BLaER1 (cell line): ENCODE measurements around the gene TTC31.
"Not testable (repeated sequence)": the region's sequence is repeated elsewhere in the genome, so short reads cannot be mapped to it uniquely, and the experiment has no call there.

ENCODE experiments used
- H3K27ac ChIP-seq: shearing (Covaris generic); formaldehyde crosslinking; 2 replicates; pipeline ENCODE4 v1.8.1; 2022
- H3K27me3 ChIP-seq: shearing (Covaris generic); formaldehyde crosslinking; 2 replicates; pipeline ENCODE4 v1.8.1; 2022
- H3K36me3 ChIP-seq: shearing (Covaris generic); formaldehyde crosslinking; 2 replicates; pipeline ENCODE4 v1.8.1; 2022
- H3K4me1 ChIP-seq: shearing (Covaris generic); formaldehyde crosslinking; 2 replicates; pipeline ENCODE4 v1.8.1; 2022
- H3K4me2 ChIP-seq: shearing (Covaris generic); formaldehyde crosslinking; 2 replicates; pipeline ENCODE4 v1.8.1; 2022
- H3K4me3 ChIP-seq: shearing (Covaris generic); formaldehyde crosslinking; 2 replicates; pipeline ENCODE4 v1.8.1; 2022
- H3K9ac ChIP-seq: shearing (Covaris generic); formaldehyde crosslinking; 2 replicates; pipeline ENCODE4 v1.8.1; 2022
- H3K9me3 ChIP-seq: shearing (Covaris generic); formaldehyde crosslinking; 2 replicates; pipeline ENCODE4 v1.8.1; 2022
- H4K20me1 ChIP-seq: shearing (Covaris generic); formaldehyde crosslinking; 2 replicates; pipeline ENCODE4 v1.8.1; 2022
- Cebpa-rat ChIP-seq: shearing (Covaris generic); IDR thresholded peaks from 2 replicates; pipeline ENCODE4 v1.8.1; 2022

TTC31 gene

DNA sequence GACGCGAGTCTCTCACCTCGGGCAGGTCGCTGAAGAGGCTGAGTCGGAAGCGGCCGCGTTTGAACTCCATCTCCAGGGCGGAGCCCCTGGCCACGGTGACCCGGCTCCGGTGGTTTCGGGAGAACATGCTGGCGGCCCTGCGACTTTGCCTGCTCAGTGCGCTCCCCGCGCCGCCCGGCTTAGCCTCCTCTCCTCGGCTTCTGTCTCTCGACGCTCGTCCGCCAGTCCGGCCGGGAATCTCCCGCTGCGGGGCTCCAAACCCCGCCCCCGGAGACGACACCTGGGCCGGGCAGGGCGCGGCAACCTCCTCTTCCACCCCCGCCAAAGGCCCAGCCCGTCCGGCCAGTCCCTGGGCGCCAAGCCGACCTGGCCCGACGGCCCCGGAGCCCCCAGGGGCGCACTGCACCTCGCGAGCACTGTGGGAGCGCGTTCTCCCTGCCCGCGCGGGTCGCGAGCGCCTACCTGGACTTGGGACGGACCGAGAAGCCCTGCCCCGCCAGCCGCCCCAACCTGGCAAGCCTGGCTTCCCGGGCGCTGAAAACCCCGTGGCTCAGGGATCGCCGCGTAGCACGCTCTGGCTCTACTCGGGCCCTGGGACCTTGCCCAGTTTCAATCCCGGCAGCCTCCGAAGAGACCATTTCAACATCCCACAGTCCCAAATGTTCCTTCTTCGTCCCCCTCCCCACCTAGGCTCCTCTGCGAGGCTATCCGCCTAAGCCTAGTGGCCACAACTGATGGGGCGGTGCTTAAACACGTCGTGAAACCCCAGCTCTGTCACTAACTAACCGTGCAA lies 41.0 kb upstream of the TTC31 start, which contains the start of gene RTKN:
TSS of gene RTKN (minus strand) at position 248 of the 793 bp plus-strand sequence. CDS start at position 127, 121 bp downstream.
- Histone ChIP-seq H3K9ac (peak within 1 kb of the TSS; percentile 84), H3K4me3 (peak within 1 kb of the TSS; percentile 75), H3K27me3 (peaks cover 23% of the 10 kb centered on the region), H3K4me1 (peaks cover 62% of the 10 kb centered on the region), H3K9me3 (peaks cover 6% of the 10 kb centered on the region), H3K27ac (peak within 1 kb of the TSS; percentile 93), H3K4me2 (peak within 1 kb of the TSS; percentile 99), H4K20me1 (no peaks in the 10 kb centered on the region), H3K36me3 (no peaks in the 10 kb centered on the region)
- TF ChIP-seq Cebpa-rat = no peak

DNA sequence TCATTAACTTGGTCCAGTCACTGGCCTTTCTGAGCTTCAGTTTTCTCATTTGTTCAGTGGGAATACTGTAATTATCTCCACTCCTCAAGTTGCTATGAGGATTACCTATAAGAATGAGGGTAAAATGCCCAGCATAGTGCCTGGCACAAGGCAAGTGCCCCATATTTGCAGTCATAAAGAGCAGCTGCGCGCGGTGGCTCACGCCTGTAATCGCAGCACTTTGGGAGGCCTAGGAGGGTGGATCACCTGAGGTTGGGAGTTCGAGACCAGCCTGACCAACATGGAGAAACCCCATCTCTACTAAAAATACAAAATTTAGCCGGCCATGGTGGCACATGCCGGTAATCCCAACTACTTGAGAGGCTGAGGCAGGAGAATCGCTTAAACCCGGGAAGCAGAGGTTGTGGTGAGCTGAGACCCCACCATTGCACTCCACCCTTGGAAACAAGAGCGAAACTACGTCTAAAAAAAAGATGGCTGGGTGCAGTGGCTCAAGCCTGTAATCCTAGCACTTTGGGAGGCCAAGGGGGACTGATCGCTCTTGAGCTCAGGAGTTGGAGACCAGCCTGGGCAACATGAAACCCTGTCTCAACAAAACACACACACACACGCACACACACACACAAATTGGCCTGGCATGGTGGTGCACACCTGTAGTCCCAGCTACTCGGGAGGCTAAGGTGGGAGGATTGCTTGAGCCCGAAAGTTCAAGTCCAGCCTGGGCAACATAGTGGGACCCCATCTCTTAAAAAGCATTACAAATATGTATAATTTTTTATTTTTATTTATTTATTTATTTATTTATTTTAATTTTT lies 40.2 kb upstream of the TTC31 start:
- not testable (repeated sequence) for H3K4me2 ChIP-seq, H3K27ac ChIP-seq, H3K36me3 ChIP-seq, H3K9ac ChIP-seq, H4K20me1 ChIP-seq, H3K9me3 ChIP-seq, H3K4me3 ChIP-seq
- Histone ChIP-seq H3K4me1 (peaks cover 54% of the 10 kb centered on the region), H3K27me3 (peaks cover 23% of the 10 kb centered on the region)

DNA sequence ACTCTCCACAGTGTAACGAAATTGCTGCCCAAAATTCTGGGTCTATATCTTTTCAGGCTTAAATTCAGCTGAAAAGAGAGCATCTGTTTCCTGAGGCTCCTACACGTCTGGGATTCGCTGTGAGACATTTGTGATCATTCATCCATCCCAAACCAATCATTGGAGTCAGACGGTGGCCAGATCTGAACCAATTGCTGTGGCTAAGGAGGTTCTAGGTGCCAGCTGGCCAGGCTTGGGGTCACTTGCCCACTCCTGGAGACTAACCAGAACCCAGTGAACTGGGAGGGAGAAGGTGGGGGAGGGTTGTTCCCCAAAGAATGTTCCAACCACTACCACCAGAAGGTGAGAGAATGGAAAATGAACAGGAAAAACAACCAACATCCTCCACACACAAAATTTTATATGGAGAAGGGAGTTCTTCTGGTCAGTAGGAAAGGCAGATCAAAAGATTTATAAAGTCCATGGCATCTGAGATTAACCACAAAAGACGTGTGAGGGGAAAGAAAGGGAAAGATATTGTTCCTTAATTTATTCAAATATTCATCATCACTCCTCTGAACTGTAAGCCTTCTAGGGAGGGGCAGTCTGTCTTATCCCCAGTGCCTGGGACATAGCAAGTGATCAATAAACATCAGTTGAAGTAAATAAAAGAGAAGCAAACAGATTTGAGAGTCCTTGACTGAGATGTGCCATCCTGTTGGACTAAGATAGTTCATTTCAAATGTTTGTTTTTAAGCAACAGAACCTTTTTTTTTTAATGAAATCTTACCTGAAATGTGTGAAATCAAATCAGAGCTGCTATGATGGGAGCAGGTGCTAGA lies 38.2 kb upstream of the TTC31 start:
- H3K9ac ChIP-seq = peak overlapping the region; percentile 31; the same call in 1 of the 2 replicates
- H4K20me1 ChIP-seq = no peaks in the 10 kb centered on the region
- H3K27ac ChIP-seq = peak overlapping the region; percentile 56
- H3K9me3 ChIP-seq = peaks cover 6% of the 10 kb centered on the region
- H3K27me3 ChIP-seq = peaks cover 23% of the 10 kb centered on the region
- no peak for TF ChIP-seq Cebpa-rat
- peaks cover 34% of the 10 kb centered on the region for H3K4me1 ChIP-seq
- H3K36me3 ChIP-seq = no peaks in the 10 kb centered on the region
- H3K4me3 ChIP-seq = no peak overlapping the region
- H3K4me2 ChIP-seq = peak overlapping the region; percentile 77

DNA sequence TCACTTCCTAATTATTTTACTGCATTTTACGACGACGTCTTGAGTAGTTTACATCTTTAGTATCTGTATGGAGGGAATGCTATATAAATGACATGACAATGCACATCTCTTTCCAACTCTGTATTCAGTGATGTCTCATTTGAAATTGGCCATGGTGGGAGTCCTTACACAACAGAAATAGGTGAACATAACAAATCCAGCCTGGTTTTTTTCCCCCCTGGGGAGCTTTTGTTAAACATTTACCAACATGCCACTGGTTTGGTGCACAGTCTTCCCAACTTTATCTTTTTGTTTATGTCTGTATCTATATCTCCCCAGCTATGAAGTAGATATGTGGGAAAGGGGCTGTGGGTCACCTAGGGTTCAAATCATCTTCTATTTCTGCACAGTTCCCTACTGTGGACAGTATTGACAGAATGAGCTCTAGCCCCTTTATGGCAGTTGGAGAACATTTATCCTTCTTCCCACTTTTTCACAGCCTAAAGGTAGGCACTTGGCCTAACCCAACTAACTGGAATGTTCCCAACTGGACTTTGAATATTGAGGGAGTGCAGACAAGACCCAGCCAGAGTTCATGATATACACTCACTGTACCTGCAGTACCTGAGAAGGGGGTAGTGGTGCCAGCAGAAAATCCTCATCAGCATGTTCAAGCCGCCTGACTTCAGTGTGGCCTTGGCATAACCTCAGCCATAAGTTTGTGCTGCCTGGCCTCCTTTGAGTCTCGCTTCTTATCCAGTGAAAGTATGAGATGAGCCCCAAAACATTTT lies 35.5 kb upstream of the TTC31 start:
- H4K20me1 ChIP-seq = no peaks in the 10 kb centered on the region
- no peak overlapping the region for H3K27ac ChIP-seq
- H3K27me3 ChIP-seq = peaks cover 4% of the 10 kb centered on the region; the same call in 1 of the 2 replicates
- no peaks in the 10 kb centered on the region for H3K9me3 ChIP-seq
- no peaks in the 10 kb centered on the region for H3K36me3 ChIP-seq
- no peak overlapping the region for H3K4me3 ChIP-seq
- no peak overlapping the region for H3K9ac ChIP-seq
- H3K4me1 ChIP-seq = peaks cover 23% of the 10 kb centered on the region
- H3K4me2 ChIP-seq = no peak overlapping the region
- no peak for TF ChIP-seq Cebpa-rat

DNA sequence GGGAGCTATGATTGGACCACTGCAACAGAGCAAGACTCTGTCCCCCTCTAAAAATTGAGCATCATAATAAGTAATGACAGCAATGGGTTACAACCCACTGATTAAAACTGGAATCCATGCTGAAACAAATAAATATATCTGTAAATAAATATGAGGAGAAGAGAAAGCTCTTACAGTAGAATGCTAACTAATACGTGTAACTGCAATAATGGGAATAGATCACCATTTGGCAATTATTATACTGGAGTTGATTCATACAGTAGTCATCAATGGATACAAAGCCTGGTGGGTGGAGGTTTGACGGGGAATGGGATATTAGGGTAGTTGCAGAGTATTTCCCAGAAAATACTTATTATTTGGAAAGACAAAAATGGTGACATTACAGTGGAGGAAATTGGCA lies 34.1 kb upstream of the TTC31 start:
- no peaks in the 10 kb centered on the region for H3K27me3 ChIP-seq
- no peaks in the 10 kb centered on the region for H3K36me3 ChIP-seq
- peaks cover 25% of the 10 kb centered on the region for H3K4me1 ChIP-seq
- no peak overlapping the region for H3K9ac ChIP-seq
- H3K9me3 ChIP-seq = no peaks in the 10 kb centered on the region
- H4K20me1 ChIP-seq = no peaks in the 10 kb centered on the region
- H3K27ac ChIP-seq = no peak overlapping the region
- no peak overlapping the region for H3K4me2 ChIP-seq
- no peak for TF ChIP-seq Cebpa-rat
- H3K4me3 ChIP-seq = no peak overlapping the region

DNA sequence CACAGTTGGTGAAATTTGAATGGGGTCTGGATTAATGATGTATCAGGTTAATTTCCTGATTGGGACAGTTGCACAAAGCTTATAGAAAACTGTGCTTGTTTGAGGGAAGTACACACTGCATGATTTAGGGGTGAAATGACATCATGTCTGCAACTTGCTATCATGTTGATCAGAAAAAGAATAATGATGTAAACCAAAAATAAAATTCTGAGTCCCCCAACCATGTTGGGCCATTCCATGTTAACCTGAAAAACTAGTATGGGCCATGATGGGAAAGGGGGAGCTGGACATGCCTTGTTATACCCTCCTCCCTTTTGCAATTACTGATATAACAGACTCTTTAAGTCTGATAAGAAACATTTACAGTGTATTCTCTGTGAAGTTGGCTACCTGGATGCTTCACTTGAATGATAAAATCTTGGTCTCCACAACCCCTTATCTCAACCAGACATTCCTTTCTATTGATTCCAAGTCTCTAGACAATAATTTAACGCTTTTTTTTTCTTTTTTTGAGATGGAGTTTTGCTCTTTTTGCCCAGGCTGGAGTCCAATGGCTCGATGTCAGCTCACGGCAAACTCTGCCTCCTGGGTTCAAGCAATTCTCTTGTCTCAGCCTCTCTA lies 32.2 kb upstream of the TTC31 start:
- TF ChIP-seq Cebpa-rat = no peak
- no peak overlapping the region for H3K27ac ChIP-seq

DNA sequence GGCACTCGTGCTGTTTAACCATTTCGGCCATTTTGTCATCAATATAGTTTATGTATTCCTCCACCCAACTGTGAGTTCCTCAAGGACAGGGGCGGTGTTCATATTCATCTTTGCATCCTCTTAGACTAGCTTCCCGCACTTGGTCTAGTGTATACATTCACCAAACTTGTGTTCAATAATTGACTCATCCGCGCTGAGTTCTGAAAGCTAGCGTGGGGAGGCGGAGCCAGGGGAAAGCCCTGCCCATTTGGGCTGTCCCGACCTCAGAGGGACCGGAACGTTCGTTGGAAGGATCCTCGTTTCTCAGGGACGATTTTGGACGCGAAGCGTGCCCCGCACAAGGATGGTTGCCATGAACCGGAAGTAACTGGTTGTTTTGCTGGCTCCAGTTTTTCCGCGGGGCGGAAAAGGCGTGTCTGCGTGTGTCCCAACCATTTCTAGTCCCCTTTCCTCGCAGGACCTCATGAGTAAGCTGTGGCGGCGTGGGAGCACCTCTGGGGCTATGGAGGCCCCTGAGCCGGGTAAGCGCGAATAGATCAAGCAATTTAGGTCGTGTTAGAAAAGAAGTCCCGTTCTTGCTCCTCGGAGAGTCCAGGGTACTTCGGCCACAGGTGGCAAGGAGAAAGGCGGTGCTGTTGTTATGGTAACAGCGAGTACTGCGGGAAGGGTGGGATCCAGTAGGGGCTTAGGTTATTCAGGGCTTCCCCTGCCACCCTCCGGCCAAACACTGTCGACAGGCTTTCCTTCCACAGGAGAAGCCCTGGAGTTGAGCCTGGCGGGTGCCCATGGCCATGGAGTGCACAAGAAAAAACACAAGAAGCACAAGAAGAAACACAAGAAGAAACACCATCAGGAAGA lies 28.0 kb upstream of the TTC31 start, which contains the start of gene INO80B:
TSS of gene INO80B (plus strand) at position 434 of the 858 bp plus-strand sequence. CDS start at position 464, 30 bp downstream.
- no peaks in the 10 kb centered on the region for H4K20me1 ChIP-seq
- peak within 1 kb of the TSS; percentile 83 for H3K4me3 ChIP-seq
- H3K27ac ChIP-seq = peak within 1 kb of the TSS; percentile 53
- TF ChIP-seq Cebpa-rat = no peak
- H3K27me3 ChIP-seq = no peaks in the 10 kb centered on the region
- H3K4me1 ChIP-seq = peaks cover 51% of the 10 kb centered on the region
- H3K9ac ChIP-seq = peak within 1 kb of the TSS; percentile 83
- no peaks in the 10 kb centered on the region for H3K9me3 ChIP-seq
- peak within 1 kb of the TSS; percentile 99 for H3K4me2 ChIP-seq
- no peaks in the 10 kb centered on the region for H3K36me3 ChIP-seq

More for the DNA sequence above, 32.2 kb upstream of the TTC31 start:
- H3K27me3 ChIP-seq = no peaks in the 10 kb centered on the region
- no peaks in the 10 kb centered on the region for H4K20me1 ChIP-seq
- H3K9ac ChIP-seq = no peak overlapping the region
- no peaks in the 10 kb centered on the region for H3K36me3 ChIP-seq
- H3K4me1 ChIP-seq = peaks cover 26% of the 10 kb centered on the region
- no peaks in the 10 kb centered on the region for H3K9me3 ChIP-seq
- no peak overlapping the region for H3K4me2 ChIP-seq
- no peak overlapping the region for H3K4me3 ChIP-seq

DNA sequence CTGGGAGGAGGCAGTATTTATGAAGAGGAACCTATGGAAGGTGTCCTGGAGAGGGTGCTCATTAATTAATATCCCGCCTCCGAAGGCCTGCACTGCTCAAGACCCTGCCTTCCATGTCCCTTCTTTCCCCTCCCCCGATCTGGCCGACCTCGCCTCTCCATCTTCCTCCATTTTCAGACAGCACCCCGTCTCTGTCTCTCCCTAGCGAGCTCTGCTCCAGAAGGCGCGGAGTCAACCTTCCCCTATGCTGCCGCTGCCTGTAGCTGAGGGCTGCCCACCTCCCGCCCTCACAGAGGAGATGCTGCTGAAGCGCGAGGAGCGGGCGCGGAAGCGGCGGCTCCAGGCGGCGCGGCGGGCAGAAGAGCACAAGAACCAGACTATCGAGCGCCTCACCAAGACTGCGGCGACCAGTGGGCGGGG lies 25.7 kb upstream of the TTC31 start:
- H3K27ac ChIP-seq = peak overlapping the region; percentile 92
- peak overlapping the region; percentile 99 for H3K4me2 ChIP-seq
- peak overlapping the region; percentile 89 for H3K9ac ChIP-seq
- H3K4me1 ChIP-seq = peaks cover 49% of the 10 kb centered on the region
- peaks cover 13% of the 10 kb centered on the region; the same call in 1 of the 2 replicates for H4K20me1 ChIP-seq
- no peaks in the 10 kb centered on the region for H3K9me3 ChIP-seq
- TF ChIP-seq Cebpa-rat = no peak
- H3K36me3 ChIP-seq = peaks cover 20% of the 10 kb centered on the region
- H3K27me3 ChIP-seq = no peaks in the 10 kb centered on the region
- H3K4me3 ChIP-seq = peak overlapping the region; percentile 80
